AG10803 (cell line): ENCODE results near the gene CNTN6.
"Not testable (repeated sequence)": the region's sequence is repeated elsewhere in the genome, so short reads cannot be mapped to it uniquely, and the experiment has no call there.

Experiments used
- DNase-seq: peaks from one replicate; pipeline ENCODE4 v3.0.0; 2010; ENCODE audit warnings: low read depth
- H3K4me3 ChIP-seq: 2 replicates; pipeline ENCODE4 v1.5.1; 2011; ENCODE audit warnings: mild to moderate bottlenecking, low read length, control low read depth
- CTCF ChIP-seq: conservative IDR thresholded peaks from 2 replicates; pipeline ENCODE4 v1.5.1; 2011; ENCODE audit warnings: mild to moderate bottlenecking, low read length, control low read depth, inconsistent platforms

Gene CNTN6

GRCh38 chr3:1381647-1382036 is 288.8 kb downstream of the CNTN6 start:
- no peak for DNase-seq
- no peak overlapping the region for H3K4me3 ChIP-seq
- TF ChIP-seq CTCF: no peak

DNA sequence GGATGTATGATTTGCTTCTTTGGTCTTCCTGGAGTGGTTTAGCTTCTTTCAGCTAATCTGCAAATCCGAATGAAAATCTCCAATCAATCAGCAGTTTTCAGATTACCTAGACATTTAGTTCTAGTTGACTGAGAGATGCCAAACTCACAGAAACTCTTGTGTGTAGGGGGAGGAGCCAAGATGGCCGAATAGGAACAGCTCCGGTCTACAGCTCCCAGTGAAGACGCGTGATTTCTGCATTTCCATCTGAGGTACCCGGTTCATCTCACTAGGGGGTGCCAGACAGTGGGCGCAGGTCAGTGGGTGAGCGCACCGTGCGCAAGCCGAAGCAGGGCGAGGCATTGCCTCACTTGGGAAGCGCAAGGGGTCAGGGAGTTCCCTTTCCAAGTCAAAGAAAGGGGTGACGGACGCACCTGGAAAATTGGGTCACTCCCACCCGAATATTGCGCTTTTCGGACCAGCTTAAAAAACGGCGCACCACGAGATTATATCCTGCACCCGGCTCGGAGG is 294.6 kb downstream of the CNTN6 start:
- DNase-seq, H3K4me3 ChIP-seq: not testable (repeated sequence)

DNA sequence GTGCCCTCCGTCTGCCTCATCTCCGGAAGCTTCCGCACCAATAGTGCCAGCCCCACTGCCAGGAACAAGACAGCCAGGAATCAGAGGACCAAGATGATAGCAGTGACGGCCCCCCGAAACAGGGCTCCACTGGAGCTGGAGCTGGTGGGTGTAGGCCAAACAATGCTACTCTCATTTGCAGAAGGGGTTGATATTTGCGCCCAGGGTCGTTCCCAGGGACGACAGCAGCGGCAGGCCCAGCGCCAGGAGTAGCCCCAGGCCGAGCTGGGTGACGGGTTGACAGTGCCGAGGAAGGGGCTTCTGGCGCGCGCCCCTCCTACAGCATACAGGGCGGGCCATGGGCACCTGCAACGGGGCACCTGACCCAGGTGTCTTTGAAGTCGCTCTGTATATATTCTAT is 301.4 kb downstream of the CNTN6 start:
- H3K4me3 ChIP-seq: no peak overlapping the region
- DNase-seq: no peak
- TF ChIP-seq CTCF: no peak

- DNase-seq: no peak
- no peak for TF ChIP-seq CTCF
- H3K4me3 ChIP-seq: no peak overlapping the region
Observed at GRCh38 chr3:1400571-1400970, 307.7 kb downstream of the CNTN6 start.

GRCh38 chr3:1404270-1404962 is 311.6 kb downstream of the CNTN6 start:
- TF ChIP-seq CTCF: no peak
- no peak for DNase-seq
- H3K4me3 ChIP-seq: no peak overlapping the region

GRCh38 chr3:1406250-1406649 is 313.4 kb downstream of the CNTN6 start:
- TF ChIP-seq CTCF: no peak
- no peak for DNase-seq
- H3K4me3 ChIP-seq: no peak overlapping the region

DNA sequence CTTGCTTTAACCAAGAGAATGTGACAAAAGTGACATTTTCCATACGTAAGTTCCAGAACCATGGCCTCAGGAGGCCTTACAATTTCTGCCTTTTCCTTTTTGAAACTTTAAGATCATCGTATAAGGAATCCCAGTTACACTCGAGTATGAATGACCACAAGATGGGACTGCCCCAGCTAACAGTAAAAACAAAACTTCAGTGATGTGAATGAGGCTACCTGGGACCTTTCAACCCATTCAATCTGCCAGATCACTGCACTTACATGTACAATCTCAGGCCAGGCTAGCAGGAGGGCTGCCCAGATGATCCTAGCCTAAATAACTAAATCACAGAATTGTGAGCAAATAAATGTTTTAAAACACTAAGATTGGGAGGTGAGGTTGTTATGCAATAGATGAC is 328.8 kb downstream of the CNTN6 start:
- H3K4me3 ChIP-seq: no peak overlapping the region
- no peak for DNase-seq
- no peak for TF ChIP-seq CTCF
